Neuronal stem cell (in vitro differentiated cells): ENCODE results near the gene PTPRZ1.

Experiments used
- DNase-seq: peaks from one replicate; pipeline ENCODE4 v3.0.0-alpha.2; 2013; ENCODE audit warnings: low spot score
- H2AFZ ChIP-seq: one replicate; pipeline ENCODE4 v1.6.1; 2013; ENCODE audit warnings: mild to moderate bottlenecking, low read length, inconsistent platforms
- H2AK5ac ChIP-seq: 2 replicates; pipeline ENCODE4 v1.6.1; 2013; ENCODE audit warnings: low read depth, mild to moderate bottlenecking, inconsistent platforms, low read length, moderate library complexity, mixed read lengths
- H2BK120ac ChIP-seq: 2 replicates; pipeline ENCODE4 v1.6.1; 2013; ENCODE audit warnings: low read depth, mild to moderate bottlenecking, inconsistent platforms, low read length, moderate library complexity, mixed read lengths
- H2BK12ac ChIP-seq: one replicate; pipeline ENCODE4 v1.6.1; 2013; ENCODE audit warnings: low read length, inconsistent platforms
- H2BK15ac ChIP-seq: 2 replicates; pipeline ENCODE4 v1.6.1; 2013; ENCODE audit warnings: mild to moderate bottlenecking, low read length, inconsistent platforms, mixed read lengths
- H2BK5ac ChIP-seq: one replicate; pipeline ENCODE4 v1.6.1; 2013; ENCODE audit warnings: inconsistent platforms, mild to moderate bottlenecking, low read length, moderate library complexity
- H3K14ac ChIP-seq: one replicate; pipeline ENCODE4 v1.6.1; 2013; ENCODE audit warnings: low read length, inconsistent platforms
- H3K18ac ChIP-seq: 2 replicates; pipeline ENCODE4 v1.6.1; 2013; ENCODE audit warnings: low read length, inconsistent platforms
- H3K23ac ChIP-seq: 2 replicates; pipeline ENCODE4 v1.6.1; 2013; ENCODE audit warnings: low read depth, mild to moderate bottlenecking, mixed read lengths, low read length, inconsistent platforms; ENCODE audit not compliant: poor library complexity
- H3K27ac ChIP-seq: replicated peaks from 3 replicates; pipeline ENCODE4 v1.5.1; 2013; ENCODE audit warnings: low read length, inconsistent platforms
- H3K27me3 ChIP-seq, 3 experiments: 2 replicates each; pipeline ENCODE4 v1.6.1; 2013; ENCODE audit warnings: low read length in 3 of 3, mild to moderate bottlenecking in 2 of 3, inconsistent platforms in 1 of 3, low read depth in 1 of 3, mixed read lengths in 1 of 3, moderate library complexity in 1 of 3; ENCODE audit not compliant: control insufficient read depth in 3 of 3, insufficient read depth in 3 of 3
- H3K36me3 ChIP-seq, 2 donors: replicated peaks in 1 of 2; 2 replicates each; pipeline ENCODE4 v1.6.1; 2013; ENCODE audit warnings: low read length in 2 of 2; ENCODE audit not compliant: control insufficient read depth in 2 of 2, insufficient read depth in 2 of 2
- H3K4ac ChIP-seq: 2 replicates; pipeline ENCODE4 v1.6.1; 2013; ENCODE audit warnings: inconsistent platforms, mild to moderate bottlenecking, low read length, moderate library complexity
- H3K4me1 ChIP-seq, 2 donors: 1 replicate in 1 of 2; 2 replicates in 1 of 2; pipeline ENCODE4 v1.6.1; 2013; ENCODE audit warnings: low read length in 2 of 2, low read depth in 1 of 2; ENCODE audit not compliant: control insufficient read depth in 2 of 2, insufficient read depth in 1 of 2
- H3K4me2 ChIP-seq: one replicate; pipeline ENCODE4 v1.6.1; 2013; ENCODE audit warnings: mild to moderate bottlenecking, low read length, inconsistent platforms; ENCODE audit not compliant: insufficient read depth, poor library complexity, severe bottlenecking
- H3K4me3 ChIP-seq, 2 donors: 2 replicates each; pipeline ENCODE4 v1.5.1; 2013; ENCODE audit warnings: low read length in 2 of 2, mild to moderate bottlenecking in 2 of 2, inconsistent platforms in 1 of 2, moderate library complexity in 1 of 2
- H3K79me1 ChIP-seq: one replicate; pipeline ENCODE4 v1.6.1; 2013; ENCODE audit warnings: low read depth, mild to moderate bottlenecking, inconsistent platforms, low read length, moderate library complexity
- H3K9ac ChIP-seq: one replicate; pipeline ENCODE4 v1.6.1; 2013; ENCODE audit warnings: mild to moderate bottlenecking, low read depth, low read length, inconsistent platforms; ENCODE audit not compliant: poor library complexity
- H3K9me3 ChIP-seq, 2 donors: replicated peaks in 1 of 2; 2 replicates each; pipeline versions ENCODE3 to v1.6.1; 2013; ENCODE audit warnings: low read length in 2 of 2, mild to moderate bottlenecking in 2 of 2, inconsistent platforms in 1 of 2, low read depth in 1 of 2, mixed read lengths in 1 of 2, moderate library complexity in 1 of 2; ENCODE audit not compliant: control insufficient read depth in 2 of 2, insufficient read depth in 1 of 2
- H4K8ac ChIP-seq: one replicate; pipeline ENCODE4 v1.6.1; 2013; ENCODE audit warnings: low read depth, mild to moderate bottlenecking, inconsistent platforms, low read length, moderate library complexity
- H4K91ac ChIP-seq: one replicate; pipeline ENCODE4 v1.6.1; 2013; ENCODE audit warnings: low read length, low read depth, mild to moderate bottlenecking, inconsistent platforms; ENCODE audit not compliant: poor library complexity
- WGBS, 2 donors: extraction: QIAGEN DNeasy Blood & Tissue Kit; methylation state at CpG; one replicate each; pipeline ENCODE4 v1.1.7; 2013; ENCODE audit warnings: missing lambda C conversion rate in 2 of 2, mixed read lengths in 1 of 2; ENCODE audit not compliant: insufficient read length in 2 of 2, insufficient replicate concordance in 1 of 2; ENCODE audit errors: extremely low coverage in 2 of 2; 5-methylcytosine and 5-hydroxymethylcytosine counted together

Gene PTPRZ1

GRCh38 chr7:121832347-121832746, 40.6 kb upstream of the PTPRZ1 start:
- H3K27me3 ChIP-seq = no peaks in the 10 kb centered on the region
- no CpG with 5 or more reads among the region's 8 CpGs for WGBS, 2 donors
- no peak for DNase-seq

DNA sequence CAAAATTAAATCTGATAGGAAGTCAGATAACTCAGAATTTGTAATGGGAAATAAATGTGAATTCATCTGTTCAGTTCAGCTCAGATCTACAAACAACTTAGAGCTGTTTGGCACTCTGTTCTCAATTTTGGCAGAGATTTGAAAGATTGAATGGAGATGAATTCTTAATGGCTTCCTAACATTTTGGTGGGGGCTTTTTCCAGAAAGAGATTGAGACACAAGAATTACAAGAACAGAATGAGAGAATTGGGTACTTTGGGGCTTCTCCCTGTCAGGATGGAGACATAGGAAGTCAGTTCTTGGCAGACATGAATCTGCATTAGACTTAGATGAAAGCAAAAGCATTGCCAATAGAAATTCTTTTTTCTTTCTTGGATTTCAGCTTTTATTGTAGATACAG, 39.0 kb upstream of the PTPRZ1 start:
- no peak overlapping the region for H2BK12ac ChIP-seq
- no peaks in the 10 kb centered on the region for H3K9me3 ChIP-seq
- H2AK5ac ChIP-seq = no peak overlapping the region
- no peak overlapping the region for H3K4me2 ChIP-seq
- H3K23ac ChIP-seq = no peak overlapping the region
- H3K4me1 ChIP-seq = peaks cover 3 to 14% of the 10 kb centered on the region in 2 donors
- H2AFZ ChIP-seq = peak overlapping the region; percentile 5
- no peak overlapping the region for H3K18ac ChIP-seq
- H3K4me3 ChIP-seq = no peak overlapping the region
- H3K4ac ChIP-seq = no peak overlapping the region
- no peak overlapping the region for H3K9ac ChIP-seq
- H2BK15ac ChIP-seq = no peak overlapping the region
- no peaks in the 10 kb centered on the region for H3K79me1 ChIP-seq
- H3K14ac ChIP-seq = no peak overlapping the region
- no peaks in the 10 kb centered on the region for H3K27me3 ChIP-seq
- no peak overlapping the region for H3K27ac ChIP-seq
- no peak overlapping the region for H2BK5ac ChIP-seq
- no peak overlapping the region for H4K8ac ChIP-seq
- no peak for DNase-seq
- H4K91ac ChIP-seq = no peak overlapping the region
- no peak overlapping the region for H2BK120ac ChIP-seq
- H3K36me3 ChIP-seq = no peaks in the 10 kb centered on the region

More at GRCh38 chr7:121832347-121832746, 40.6 kb upstream of the PTPRZ1 start:
- no peak overlapping the region for H3K4me3 ChIP-seq
- H2BK120ac ChIP-seq = no peak overlapping the region
- no peak overlapping the region for H4K8ac ChIP-seq
- H3K18ac ChIP-seq = no peak overlapping the region
- no peak overlapping the region for H2BK5ac ChIP-seq
- no peak overlapping the region for H2AFZ ChIP-seq
- no peak overlapping the region for H2BK12ac ChIP-seq
- H3K14ac ChIP-seq = no peak overlapping the region
- no peaks in the 10 kb centered on the region for H3K79me1 ChIP-seq
- no peaks in the 10 kb centered on the region for H3K36me3 ChIP-seq
- H3K23ac ChIP-seq = no peak overlapping the region
- H3K9me3 ChIP-seq = no peaks in the 10 kb centered on the region
- H4K91ac ChIP-seq = no peak overlapping the region
- no peak overlapping the region for H3K4ac ChIP-seq
- H2AK5ac ChIP-seq = no peak overlapping the region
- peaks cover 1 to 11% of the 10 kb centered on the region in 2 donors for H3K4me1 ChIP-seq
- H3K27ac ChIP-seq = no peak overlapping the region
- no peak overlapping the region for H2BK15ac ChIP-seq
- no peak overlapping the region for H3K4me2 ChIP-seq
- H3K9ac ChIP-seq = no peak overlapping the region

GRCh38 chr7:121837462-121837861, 35.5 kb upstream of the PTPRZ1 start:
- H3K4ac ChIP-seq = no peak overlapping the region
- H3K27ac ChIP-seq = no peak overlapping the region
- no peak overlapping the region for H2BK15ac ChIP-seq
- H3K36me3 ChIP-seq = no peaks in the 10 kb centered on the region
- WGBS, 2 donors = no CpG with 5 or more reads among the region's 1 CpG
- no peak overlapping the region for H4K91ac ChIP-seq
- no peak overlapping the region for H2BK5ac ChIP-seq
- no peak overlapping the region for H3K14ac ChIP-seq
- no peak overlapping the region for H3K18ac ChIP-seq
- H3K4me1 ChIP-seq = peaks cover 3 to 9% of the 10 kb centered on the region in 2 donors
- H3K4me2 ChIP-seq = no peak overlapping the region
- no peaks in the 10 kb centered on the region for H3K27me3 ChIP-seq
- no peaks in the 10 kb centered on the region for H3K79me1 ChIP-seq
- no peak overlapping the region for H2AK5ac ChIP-seq
- no peak overlapping the region for H3K9ac ChIP-seq
- H3K9me3 ChIP-seq = peaks cover 0 to 4% of the 10 kb centered on the region in 2 donors
- peak overlapping the region; percentile 17 for H2AFZ ChIP-seq
- no peak overlapping the region for H2BK12ac ChIP-seq
- DNase-seq = no peak
- H2BK120ac ChIP-seq = no peak overlapping the region
- no peak overlapping the region for H4K8ac ChIP-seq
- no peak overlapping the region for H3K4me3 ChIP-seq
- no peak overlapping the region for H3K23ac ChIP-seq

GRCh38 chr7:121847041-121847440, 25.9 kb upstream of the PTPRZ1 start:
- H2BK12ac ChIP-seq = no peak overlapping the region
- no peaks in the 10 kb centered on the region for H3K27me3 ChIP-seq
- no peak overlapping the region for H3K23ac ChIP-seq
- DNase-seq = no peak
- no CpG with 5 or more reads among the region's 4 CpGs for WGBS, 2 donors
- no peak overlapping the region for H3K4me3 ChIP-seq
- no peak overlapping the region for H2BK15ac ChIP-seq
- no peak overlapping the region for H3K4me2 ChIP-seq
- H2AK5ac ChIP-seq = no peak overlapping the region
- H3K79me1 ChIP-seq = no peaks in the 10 kb centered on the region
- no peaks in the 10 kb centered on the region for H3K9me3 ChIP-seq
- no peak overlapping the region for H4K91ac ChIP-seq
- H3K4ac ChIP-seq = no peak overlapping the region
- H2AFZ ChIP-seq = no peak overlapping the region
- no peak overlapping the region for H3K27ac ChIP-seq
- H3K36me3 ChIP-seq = no peaks in the 10 kb centered on the region
- H3K14ac ChIP-seq = no peak overlapping the region
- no peak overlapping the region for H2BK5ac ChIP-seq
- no peak overlapping the region for H3K9ac ChIP-seq
- no peak overlapping the region for H2BK120ac ChIP-seq
- no peaks in the 10 kb centered on the region for H3K4me1 ChIP-seq
- no peak overlapping the region for H3K18ac ChIP-seq
- H4K8ac ChIP-seq = no peak overlapping the region
